Brain microvascular endothelial cell (primary cell): ENCODE results near the gene SLCO3A1.

Experiments
- DNase-seq: peaks from one replicate; pipeline ENCODE4 v3.0.0-alpha.2; 2020
- H3K27ac ChIP-seq: fragments of 250-450 bp; sonication (Bioruptor Pico); 2 replicates; pipeline ENCODE4 v1.5.1; 2020; ENCODE audit warnings: mild to moderate bottlenecking, moderate library complexity
- H3K27me3 ChIP-seq: fragments of 250-450 bp; sonication (Bioruptor Pico); replicated peaks from 2 replicates; pipeline ENCODE4 v1.5.1; 2020; ENCODE audit warnings: mild to moderate bottlenecking
- H3K36me3 ChIP-seq: fragments of 250-450 bp; sonication (Bioruptor Pico); replicated peaks from 2 replicates; pipeline ENCODE4 v1.5.1; 2020; ENCODE audit warnings: mild to moderate bottlenecking
- H3K4me3 ChIP-seq: 2 replicates; pipeline ENCODE4 v1.5.1; 2011; ENCODE audit warnings: low read depth, mild to moderate bottlenecking, control low read depth, low read length, moderate library complexity
- in situ Hi-C: cut with HindIII; loops from 2 replicates; pipeline ENCODE4 v1.10.0; 2017; ENCODE audit warnings: low sequenced_read_pairs, low pct_ligation_motif_present
- TF ChIP-seq, protein P1 (sequence below): IDR thresholded peaks from 2 replicates; pipeline ENCODE4 v1.5.1; 2011; ENCODE audit warnings: low read depth, mild to moderate bottlenecking, moderate library complexity, low read length, control low read depth, inconsistent platforms; ENCODE audit errors: missing control alignments

Gene SLCO3A1

DNA sequence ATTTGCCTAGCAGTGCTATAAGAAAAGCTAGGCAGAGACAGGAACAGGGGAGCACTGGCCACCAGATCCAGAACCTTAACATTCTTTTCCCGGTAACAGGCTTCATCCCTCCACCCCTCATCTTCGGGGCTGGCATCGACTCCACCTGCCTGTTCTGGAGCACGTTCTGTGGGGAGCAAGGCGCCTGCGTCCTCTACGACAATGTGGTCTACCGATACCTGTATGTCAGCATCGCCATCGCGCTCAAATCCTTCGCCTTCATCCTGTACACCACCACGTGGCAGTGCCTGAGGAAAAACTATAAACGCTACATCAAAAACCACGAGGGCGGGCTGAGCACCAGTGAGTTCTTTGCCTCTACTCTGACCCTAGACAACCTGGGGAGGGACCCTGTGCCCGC lies 309.1 kb downstream of the SLCO3A1 start:
- H3K4me3 ChIP-seq, result no peak overlapping the region
- TF ChIP-seq, protein P1, sequence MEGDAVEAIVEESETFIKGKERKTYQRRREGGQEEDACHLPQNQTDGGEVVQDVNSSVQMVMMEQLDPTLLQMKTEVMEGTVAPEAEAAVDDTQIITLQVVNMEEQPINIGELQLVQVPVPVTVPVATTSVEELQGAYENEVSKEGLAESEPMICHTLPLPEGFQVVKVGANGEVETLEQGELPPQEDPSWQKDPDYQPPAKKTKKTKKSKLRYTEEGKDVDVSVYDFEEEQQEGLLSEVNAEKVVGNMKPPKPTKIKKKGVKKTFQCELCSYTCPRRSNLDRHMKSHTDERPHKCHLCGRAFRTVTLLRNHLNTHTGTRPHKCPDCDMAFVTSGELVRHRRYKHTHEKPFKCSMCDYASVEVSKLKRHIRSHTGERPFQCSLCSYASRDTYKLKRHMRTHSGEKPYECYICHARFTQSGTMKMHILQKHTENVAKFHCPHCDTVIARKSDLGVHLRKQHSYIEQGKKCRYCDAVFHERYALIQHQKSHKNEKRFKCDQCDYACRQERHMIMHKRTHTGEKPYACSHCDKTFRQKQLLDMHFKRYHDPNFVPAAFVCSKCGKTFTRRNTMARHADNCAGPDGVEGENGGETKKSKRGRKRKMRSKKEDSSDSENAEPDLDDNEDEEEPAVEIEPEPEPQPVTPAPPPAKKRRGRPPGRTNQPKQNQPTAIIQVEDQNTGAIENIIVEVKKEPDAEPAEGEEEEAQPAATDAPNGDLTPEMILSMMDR, result no peak
- H3K27ac ChIP-seq, result no peak overlapping the region
- H3K27me3 ChIP-seq, result no peaks in the 10 kb centered on the region
- in situ Hi-C loops, result no loop called here
- no peak for DNase-seq
- no peaks in the 10 kb centered on the region for H3K36me3 ChIP-seq

DNA sequence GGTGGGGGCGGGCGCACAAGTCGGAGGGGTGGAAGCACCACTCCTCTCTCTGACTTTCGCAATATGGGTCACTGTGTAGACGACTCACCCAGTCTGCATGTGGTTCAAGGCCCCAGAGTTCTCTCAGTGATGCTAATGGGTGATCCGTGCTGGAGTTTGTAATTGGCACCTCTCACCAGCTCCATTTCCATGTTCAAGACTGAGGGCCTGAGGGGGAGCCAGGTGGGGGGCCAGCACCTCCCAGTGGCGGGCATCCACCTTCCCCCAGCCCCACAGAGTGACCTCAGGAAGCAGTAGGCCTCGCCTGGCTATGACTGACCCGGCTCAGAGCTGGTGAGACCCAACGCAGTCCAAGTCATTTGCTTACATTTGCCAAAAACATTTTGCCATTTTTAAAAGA lies 310.1 kb downstream of the SLCO3A1 start:
- no peak overlapping the region for H3K4me3 ChIP-seq
- TF ChIP-seq, protein P1, result no peak
- H3K27me3 ChIP-seq, result no peaks in the 10 kb centered on the region
- H3K36me3 ChIP-seq, result no peaks in the 10 kb centered on the region
- no peak overlapping the region for H3K27ac ChIP-seq
- in situ Hi-C loops, result no loop called here
- no peak for DNase-seq

DNA sequence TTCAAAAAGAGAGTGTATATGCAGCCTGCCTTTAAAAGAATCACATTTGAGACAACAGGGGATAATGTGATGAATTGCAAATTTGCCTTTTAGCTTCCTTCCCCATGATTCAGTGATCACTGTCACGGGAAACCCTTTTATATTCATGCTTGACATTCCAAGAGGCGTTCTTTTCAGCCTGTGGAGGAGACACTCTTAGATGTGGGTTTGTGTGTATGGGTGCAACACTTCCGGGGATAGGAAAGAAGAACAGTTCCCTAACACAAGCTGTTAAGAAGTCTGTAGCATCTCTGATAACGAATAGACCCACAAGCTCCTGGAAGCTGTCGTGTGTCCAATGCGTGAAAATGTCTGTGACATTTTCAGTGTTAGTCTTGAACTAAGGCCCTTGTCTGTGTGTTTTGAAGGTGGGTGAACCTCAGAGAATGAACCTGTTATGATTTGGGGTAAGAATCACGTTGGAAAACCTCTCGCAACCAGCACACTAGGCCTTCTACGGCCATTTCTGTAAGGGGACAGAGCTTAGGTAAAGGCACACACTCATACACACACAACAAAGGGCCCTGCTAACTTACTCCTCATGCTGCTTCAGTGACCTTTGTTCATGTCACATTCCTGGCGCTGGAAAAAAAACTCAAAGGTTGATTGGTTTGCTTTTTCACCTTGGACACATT lies 311.0 kb downstream of the SLCO3A1 start:
- Histone ChIP-seq H3K27me3 (no peaks in the 10 kb centered on the region), H3K36me3 (no peaks in the 10 kb centered on the region), H3K4me3 (no peak overlapping the region), H3K27ac (no peak overlapping the region)
- DNase-seq, result peak; percentile 16
- TF ChIP-seq, protein P1, result no peak
- in situ Hi-C loops, result no loop called here

DNA sequence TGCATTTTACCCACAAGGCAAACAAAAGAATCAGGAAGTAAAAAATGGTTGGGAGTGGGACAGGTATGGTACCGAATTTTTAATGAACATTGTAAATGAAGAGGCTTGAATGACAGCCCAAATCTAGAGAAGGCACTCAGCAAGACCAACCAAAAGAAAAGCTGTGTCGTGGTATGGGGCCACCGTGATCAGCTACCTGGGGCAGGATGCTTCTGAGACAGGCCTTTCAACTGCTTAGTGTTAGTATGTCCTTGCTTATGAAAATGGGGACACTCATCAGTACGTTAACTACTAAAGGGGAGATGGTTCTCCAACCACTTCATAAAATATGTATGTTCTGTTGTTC lies 311.5 kb downstream of the SLCO3A1 start:
- no peaks in the 10 kb centered on the region for H3K36me3 ChIP-seq
- H3K4me3 ChIP-seq, result no peak overlapping the region
- no peak for DNase-seq
- in situ Hi-C loops, result no loop called here
- TF ChIP-seq, protein P1, result no peak
- H3K27me3 ChIP-seq, result no peaks in the 10 kb centered on the region
- no peak overlapping the region for H3K27ac ChIP-seq

DNA sequence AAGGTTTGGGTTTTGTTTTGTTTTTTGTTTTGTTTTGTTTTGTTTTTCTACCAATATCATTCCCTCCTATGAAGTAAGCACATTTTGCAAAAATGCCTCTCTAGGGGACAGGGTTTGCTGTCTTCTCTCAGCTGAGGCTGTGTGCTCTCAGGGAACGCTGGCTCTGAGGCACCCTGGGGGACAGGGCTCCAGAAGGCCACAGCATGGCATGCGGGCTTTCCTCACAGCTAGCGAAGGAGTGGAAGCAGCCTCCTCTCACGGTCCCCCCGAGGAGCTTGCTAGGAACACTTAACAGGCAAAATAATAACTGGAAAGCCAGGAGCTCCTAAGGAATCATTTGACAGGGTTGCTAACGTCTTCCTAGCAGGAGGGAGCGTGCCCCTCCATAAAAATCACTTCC lies 312.5 kb downstream of the SLCO3A1 start:
- no peak for DNase-seq
- no peaks in the 10 kb centered on the region for H3K36me3 ChIP-seq
- in situ Hi-C loops, result no loop called here

More for the DNA sequence above, 312.5 kb downstream of the SLCO3A1 start:
- no peak overlapping the region for H3K27ac ChIP-seq
- TF ChIP-seq, protein P1, result no peak
- no peak overlapping the region for H3K4me3 ChIP-seq
- H3K27me3 ChIP-seq, result no peaks in the 10 kb centered on the region
